ENCODE measurements around the gene TRAPPC3. TPM values are rescaled to one million over a fixed set of nuclear protein-coding genes. Genes with fewer than 3 reads are reported as not detected.
A peak's percentile ranks its signal among the peaks of the same experiment; 100 is the strongest.

TRAPPC3 gene
- total and polyA plus RNA-seq, 9 of the 15 experiments (the other 6 are each of a cell fraction or from before 2014, with no cell fraction given): 20.6 to 141 (median 112) TPM

DNA sequence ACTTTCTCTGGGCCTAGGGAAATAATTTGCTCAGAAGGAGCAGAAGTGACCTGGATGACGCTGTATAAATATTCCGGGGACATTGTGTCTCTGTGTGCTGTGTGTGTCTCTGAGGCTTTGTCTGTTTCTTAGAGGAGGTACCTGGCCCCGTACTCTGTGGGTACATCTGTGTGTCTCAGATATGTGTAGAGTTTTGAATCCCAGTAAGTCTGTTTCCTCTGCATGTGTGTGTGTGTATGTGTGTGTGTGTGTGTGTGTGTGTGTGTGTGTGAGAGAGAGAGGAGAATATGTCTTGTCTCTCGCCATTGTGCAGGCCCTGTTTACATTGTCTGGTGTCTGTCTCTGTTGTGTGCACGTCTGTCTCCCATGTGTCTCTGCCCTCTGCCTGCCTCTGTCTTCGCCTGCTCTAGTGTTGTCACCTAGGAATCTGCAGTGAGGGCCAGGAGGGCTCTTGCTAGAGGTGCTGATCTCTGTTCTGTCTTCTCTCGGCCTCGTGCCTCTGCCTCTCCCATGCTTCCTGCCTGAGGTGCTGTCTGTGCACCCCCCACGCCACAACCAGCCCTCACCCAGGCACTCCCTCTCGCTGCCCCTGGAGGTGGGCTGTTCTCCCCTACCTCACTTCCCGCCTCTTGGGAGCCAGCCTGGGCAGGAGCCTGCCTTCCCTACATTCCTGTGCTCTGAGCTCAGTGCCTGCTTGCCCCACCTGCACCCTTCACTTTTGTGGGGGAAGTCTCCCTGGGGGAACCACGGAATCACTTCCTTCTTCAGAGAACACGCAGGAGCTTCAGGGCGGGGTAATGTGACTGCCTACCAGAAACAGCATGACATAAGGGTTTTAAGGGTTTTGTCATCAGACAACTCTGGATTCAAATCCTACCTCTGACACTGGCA, 12.6 kb upstream of the TRAPPC3 start (continued):
- 0 out of 2 replicates have a peak, but pooled peaks have one; percentile 16 for TF ChIP-seq ZNF407 (IDR thresholded peaks at IDR 0.05; ENCODE audit: low read depth)
- no peak for TF ChIP-seq EHMT2 (IDR thresholded peaks at IDR 0.05)
- TF ChIP-seq EP300 (IDR thresholded peaks at IDR 0.05; ENCODE audit: low read length): no peak
- TF ChIP-seq TSC22D4 (tag; IDR thresholded peaks at IDR 0.05): no peak
- TF ChIP-seq POLR2G (IDR thresholded peaks at IDR 0.05; ENCODE audit: low read depth, low read length): 0 out of 2 replicates have a peak, but pooled peaks have one; percentile 23
- no peak for TF ChIP-seq XRCC3 (IDR thresholded peaks at IDR 0.05)
- TF ChIP-seq PRDM10 (IDR thresholded peaks at IDR 0.05; ENCODE audit: partially characterized antibody): peak; percentile 8
- TF ChIP-seq, protein P1, sequence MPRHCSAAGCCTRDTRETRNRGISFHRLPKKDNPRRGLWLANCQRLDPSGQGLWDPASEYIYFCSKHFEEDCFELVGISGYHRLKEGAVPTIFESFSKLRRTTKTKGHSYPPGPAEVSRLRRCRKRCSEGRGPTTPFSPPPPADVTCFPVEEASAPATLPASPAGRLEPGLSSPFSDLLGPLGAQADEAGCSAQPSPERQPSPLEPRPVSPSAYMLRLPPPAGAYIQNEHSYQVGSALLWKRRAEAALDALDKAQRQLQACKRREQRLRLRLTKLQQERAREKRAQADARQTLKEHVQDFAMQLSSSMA (CRISPR knock-in tag; IDR thresholded peaks at IDR 0.05): no peak
- TF ChIP-seq ZNF79 (CRISPR knock-in tag; IDR thresholded peaks at IDR 0.05; ENCODE audit: low read depth): no peak
- TF ChIP-seq CEBPG (CRISPR knock-in tag; IDR thresholded peaks at IDR 0.05): 0 out of 2 replicates have a peak, but pooled peaks have one; percentile 34
- TF ChIP-seq CEBPG (tag; conservative IDR thresholded peaks at IDR 0.05 in 1 of 2, IDR thresholded peaks at IDR 0.05 in 1 of 2): no peak
- no peak for TF ChIP-seq ZBTB33 (CRISPR knock-in tag; IDR thresholded peaks at IDR 0.05)

Measured in K562 (cell line).